GM12873 (cell line): Measurements from ENCODE around the gene SLC44A1.

Source experiments
- TF ChIP-seq, protein P1 (sequence below): IDR thresholded peaks from 2 replicates; pipeline ENCODE4 v1.5.1; 2012; ENCODE audit warnings: low read depth, mild to moderate bottlenecking, moderate library complexity, low read length, control low read depth; ENCODE audit not compliant: insufficient read depth; ENCODE audit errors: missing control alignments

Gene SLC44A1

GRCh38 chr9:105305856-105306255 is 61.4 kb downstream of the SLC44A1 start:
- TF ChIP-seq, protein P1, sequence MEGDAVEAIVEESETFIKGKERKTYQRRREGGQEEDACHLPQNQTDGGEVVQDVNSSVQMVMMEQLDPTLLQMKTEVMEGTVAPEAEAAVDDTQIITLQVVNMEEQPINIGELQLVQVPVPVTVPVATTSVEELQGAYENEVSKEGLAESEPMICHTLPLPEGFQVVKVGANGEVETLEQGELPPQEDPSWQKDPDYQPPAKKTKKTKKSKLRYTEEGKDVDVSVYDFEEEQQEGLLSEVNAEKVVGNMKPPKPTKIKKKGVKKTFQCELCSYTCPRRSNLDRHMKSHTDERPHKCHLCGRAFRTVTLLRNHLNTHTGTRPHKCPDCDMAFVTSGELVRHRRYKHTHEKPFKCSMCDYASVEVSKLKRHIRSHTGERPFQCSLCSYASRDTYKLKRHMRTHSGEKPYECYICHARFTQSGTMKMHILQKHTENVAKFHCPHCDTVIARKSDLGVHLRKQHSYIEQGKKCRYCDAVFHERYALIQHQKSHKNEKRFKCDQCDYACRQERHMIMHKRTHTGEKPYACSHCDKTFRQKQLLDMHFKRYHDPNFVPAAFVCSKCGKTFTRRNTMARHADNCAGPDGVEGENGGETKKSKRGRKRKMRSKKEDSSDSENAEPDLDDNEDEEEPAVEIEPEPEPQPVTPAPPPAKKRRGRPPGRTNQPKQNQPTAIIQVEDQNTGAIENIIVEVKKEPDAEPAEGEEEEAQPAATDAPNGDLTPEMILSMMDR, result no peak

- TF ChIP-seq, protein P1, result no peak
Observed at GRCh38 chr9:105306351-105307140, 62.1 kb downstream of the SLC44A1 start.

DNA sequence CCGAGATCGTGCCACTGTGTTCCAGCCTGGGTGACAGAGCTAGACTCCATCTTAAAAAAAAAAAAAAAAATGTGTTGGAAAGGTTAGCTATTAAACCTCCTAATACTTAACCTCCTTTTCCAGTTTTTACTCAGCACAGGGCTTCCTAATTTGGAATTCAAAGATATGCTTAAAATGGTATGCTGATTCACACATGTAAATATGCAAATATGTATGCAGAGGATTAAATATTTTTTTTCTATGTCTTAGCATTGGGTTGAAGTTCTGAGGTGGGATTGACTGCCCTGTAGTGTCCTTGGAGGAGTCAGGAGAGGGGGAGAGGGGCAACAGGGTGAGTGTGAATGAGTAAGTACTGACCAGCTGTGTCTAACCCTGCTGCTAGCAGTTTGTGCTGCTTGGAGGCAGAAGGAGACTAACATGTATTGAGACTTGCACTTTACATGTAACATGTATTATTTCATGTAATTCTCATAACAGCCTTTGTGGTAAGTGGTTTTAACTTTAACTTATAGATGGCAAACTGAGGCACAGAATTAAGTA is 63.2 kb downstream of the SLC44A1 start:
- TF ChIP-seq, protein P1, result no peak

DNA sequence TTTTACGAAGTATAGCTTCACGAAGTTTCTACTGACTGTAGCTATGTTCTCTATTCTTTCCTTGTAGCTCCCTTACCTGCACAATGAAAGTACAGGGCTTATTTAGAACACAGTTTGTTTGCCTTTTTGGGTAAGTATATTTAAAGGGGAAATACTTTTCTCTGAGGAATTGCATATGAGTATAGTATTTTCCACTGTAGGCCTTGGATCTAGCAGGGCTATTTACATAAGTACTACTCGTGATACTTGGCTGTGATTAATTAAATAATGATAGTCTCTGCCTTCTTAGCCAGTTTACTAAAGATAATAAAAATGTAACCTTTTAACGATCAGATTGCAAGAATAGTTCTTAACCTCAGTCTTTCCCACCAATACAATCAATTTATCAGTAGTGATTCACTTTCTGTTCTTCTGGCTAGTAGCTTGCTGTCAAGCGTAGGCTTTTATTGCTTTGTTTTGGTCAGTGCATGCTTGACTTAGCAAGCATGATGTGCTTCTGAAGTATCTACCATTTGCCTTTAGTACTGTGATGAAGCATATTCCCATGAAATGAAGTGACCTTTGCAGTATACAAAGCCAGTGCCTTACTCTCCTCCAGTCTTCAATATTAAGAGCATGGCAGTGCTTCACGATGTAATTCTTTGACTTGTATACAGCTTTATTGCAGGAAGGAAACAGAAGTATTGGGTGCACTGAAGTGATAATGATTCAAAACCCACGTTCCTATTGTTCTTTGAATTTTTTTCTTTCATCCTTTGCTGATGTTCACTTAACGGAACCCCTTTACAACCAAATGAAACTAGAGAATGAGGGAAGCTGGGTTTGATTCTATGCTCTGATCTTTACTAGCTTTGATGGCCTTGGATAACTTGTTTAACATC is 64.2 kb downstream of the SLC44A1 start:
- TF ChIP-seq, protein P1, result no peak

DNA sequence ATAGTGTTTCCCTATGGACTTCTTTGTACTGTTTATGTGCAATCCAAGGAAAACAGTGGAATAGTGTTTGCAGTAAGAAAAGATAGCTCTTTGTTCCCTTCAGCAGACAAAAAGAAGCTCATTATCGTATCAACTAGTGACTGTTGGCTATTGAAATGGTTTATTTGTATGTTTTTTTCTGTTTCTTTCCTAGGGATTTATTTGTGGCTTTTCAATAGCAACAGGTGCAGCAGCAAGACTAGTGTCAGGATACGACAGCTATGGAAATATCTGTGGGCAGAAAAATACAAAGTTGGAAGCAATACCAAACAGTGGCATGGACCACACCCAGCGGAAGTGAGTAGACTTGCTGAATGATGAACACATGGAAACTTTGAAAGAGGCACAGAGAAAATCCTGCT is 65.1 kb downstream of the SLC44A1 start:
- TF ChIP-seq, protein P1, result no peak

- TF ChIP-seq, protein P1, result no peak
Observed at GRCh38 chr9:105311306-105311705, 66.9 kb downstream of the SLC44A1 start.

- TF ChIP-seq, protein P1, result no peak
Observed at GRCh38 chr9:105313238-105313637, 68.8 kb downstream of the SLC44A1 start.
